WTC11 (cell line): ENCODE data around the gene C16orf74. TPM values are rescaled to one million over a fixed set of nuclear protein-coding genes. Genes with fewer than 3 reads are reported as not detected.

Experiments
- ATAC-seq: fragments of 200-7000 bp; cut with Tn5 transposase; 2 replicates; pipeline ENCODE4 v1.10.0; 2021; ENCODE audit warnings: mild to moderate bottlenecking, moderate library complexity
- CTCF ChIA-PET: fragments of 300-600 bp; sonication (Branson Sonifier 250); formaldehyde crosslinking; loops from one replicate; lab custom pipeline; 2021; ENCODE audit warnings: antibody characterized with exemption; lab: Charles Lee
- POLR2A ChIA-PET: fragments of 350-600 bp; sonication (Branson Sonifier 250); formaldehyde crosslinking; loops from one replicate; lab custom pipeline; 2021; ENCODE audit warnings: antibody characterized with exemption; lab: Charles Lee
- DNase-seq: peaks from one replicate; pipeline ENCODE4 v3.0.0; 2021; ENCODE audit warnings: low spot score
- H3K27ac Mint-ChIP-seq: 2 replicates; pipeline ENCODE4 v1.8.0; 2021; ENCODE audit warnings: mixed read lengths
- H3K27me3 Mint-ChIP-seq: 2 replicates; pipeline ENCODE4 v1.8.0; 2021; ENCODE audit warnings: low read depth, mild to moderate bottlenecking, moderate library complexity, mixed read lengths
- H3K36me3 Mint-ChIP-seq: 2 replicates; pipeline ENCODE4 v1.8.0; 2021; ENCODE audit warnings: mixed read lengths
- H3K4me1 Mint-ChIP-seq: 2 replicates; pipeline ENCODE4 v1.8.0; 2022; ENCODE audit warnings: mixed read lengths
- H3K4me3 Mint-ChIP-seq: 2 replicates; pipeline ENCODE4 v1.8.0; 2021; ENCODE audit warnings: mild to moderate bottlenecking, moderate library complexity, mixed read lengths
- H3K9me3 Mint-ChIP-seq: 2 replicates; pipeline ENCODE4 v1.8.0; 2021; ENCODE audit warnings: mixed read lengths
- EMX1 ChIP-seq: fragments of 250-450 bp; sonication (Bioruptor Pico); IDR thresholded peaks from 2 replicates; pipeline ENCODE4 v1.8.0; 2021; ENCODE audit warnings: mild to moderate bottlenecking
- ETV6 ChIP-seq: sonication (generic); formaldehyde crosslinking; IDR thresholded peaks from 2 replicates; pipeline ENCODE4 v1.8.1; 2022; ENCODE audit warnings: mild to moderate bottlenecking, missing genetic modification reagents
- FOXJ3 ChIP-seq: sonication (generic); formaldehyde crosslinking; IDR thresholded peaks from 2 replicates; pipeline ENCODE4 v1.9.0; 2021; ENCODE audit warnings: missing genetic modification reagents, mild to moderate bottlenecking, borderline replicate concordance
- JAZF1 ChIP-seq: fragments of 250-450 bp; sonication (Bioruptor Pico); IDR thresholded peaks from 2 replicates; pipeline ENCODE4 v1.9.0; 2021; ENCODE audit warnings: moderate library complexity, mild to moderate bottlenecking, inconsistent platforms
- NFYB ChIP-seq: sonication (generic); formaldehyde crosslinking; conservative IDR thresholded peaks from 2 replicates; pipeline ENCODE4 v1.8.0; 2022; ENCODE audit warnings: low read depth, missing genetic modification reagents
- NR2C2 ChIP-seq: sonication (generic); formaldehyde crosslinking; IDR thresholded peaks from 2 replicates; pipeline ENCODE4 v1.8.0; 2022; ENCODE audit warnings: mild to moderate bottlenecking, missing genetic modification reagents
- NR3C1 ChIP-seq: sonication (generic); formaldehyde crosslinking; conservative IDR thresholded peaks from 2 replicates; pipeline ENCODE4 v1.8.1; 2023; ENCODE audit warnings: low read depth, mild to moderate bottlenecking, missing genetic modification reagents
- TEAD4 ChIP-seq: sonication (generic); formaldehyde crosslinking; IDR thresholded peaks from 2 replicates; pipeline ENCODE4 v1.8.0; 2022; ENCODE audit warnings: mild to moderate bottlenecking, missing genetic modification reagents
- ZNF121 ChIP-seq: sonication (generic); formaldehyde crosslinking; IDR thresholded peaks from 2 replicates; pipeline ENCODE4 v1.8.0; 2023; ENCODE audit warnings: missing genetic modification reagents
- ZNF671 ChIP-seq: fragments of 250-450 bp; sonication (Bioruptor Pico); IDR thresholded peaks from 2 replicates; pipeline ENCODE4 v1.8.0; 2021; ENCODE audit warnings: mild to moderate bottlenecking
- total RNA-seq: library from RNA; stranded (reverse); gene quantifications from 3 replicates; pipeline ENCODE4 v1.2.3, GENCODE V29; 2021
- TF ChIP-seq, protein P1 (sequence below): sonication (generic); formaldehyde crosslinking; IDR thresholded peaks from 2 replicates; pipeline ENCODE4 v1.8.1; 2023; ENCODE audit warnings: mild to moderate bottlenecking, missing genetic modification reagents
- TF ChIP-seq, protein P2 (sequence below): sonication (generic); formaldehyde crosslinking; IDR thresholded peaks from 2 replicates; pipeline ENCODE4 v1.8.0; 2023; ENCODE audit warnings: mild to moderate bottlenecking, missing genetic modification reagents
- TF ChIP-seq, protein P3 (sequence below): sonication (generic); formaldehyde crosslinking; IDR thresholded peaks from 2 replicates; pipeline ENCODE4 v1.8.0; 2023; ENCODE audit warnings: missing genetic modification reagents
- TF ChIP-seq, protein P4 (sequence below): sonication (generic); formaldehyde crosslinking; IDR thresholded peaks from 2 replicates; pipeline ENCODE4 v1.8.0; 2022; ENCODE audit warnings: mild to moderate bottlenecking, missing genetic modification reagents
- TF ChIP-seq, protein P5 (sequence below): sonication (generic); formaldehyde crosslinking; IDR thresholded peaks from 2 replicates; pipeline ENCODE4 v1.8.0; 2022; ENCODE audit warnings: missing genetic modification reagents
- TF ChIP-seq, protein P6 (sequence below): sonication (generic); formaldehyde crosslinking; conservative IDR thresholded peaks from 2 replicates; pipeline ENCODE4 v1.8.1; 2022; ENCODE audit warnings: mild to moderate bottlenecking, missing genetic modification reagents
- TF ChIP-seq, protein P7 (sequence below): fragments of 250-450 bp; sonication (Bioruptor Pico); IDR thresholded peaks from 2 replicates; pipeline ENCODE4 v1.9.0; 2021; ENCODE audit warnings: mild to moderate bottlenecking, borderline replicate concordance
- TF ChIP-seq, protein P8 (sequence below): sonication (generic); formaldehyde crosslinking; IDR thresholded peaks from 2 replicates; pipeline ENCODE4 v1.8.1; 2022; ENCODE audit warnings: mild to moderate bottlenecking, moderate library complexity, missing genetic modification reagents

The C16orf74 gene
- total RNA-seq, 1 experiment from 2014 or later, result 8.3 TPM

DNA sequence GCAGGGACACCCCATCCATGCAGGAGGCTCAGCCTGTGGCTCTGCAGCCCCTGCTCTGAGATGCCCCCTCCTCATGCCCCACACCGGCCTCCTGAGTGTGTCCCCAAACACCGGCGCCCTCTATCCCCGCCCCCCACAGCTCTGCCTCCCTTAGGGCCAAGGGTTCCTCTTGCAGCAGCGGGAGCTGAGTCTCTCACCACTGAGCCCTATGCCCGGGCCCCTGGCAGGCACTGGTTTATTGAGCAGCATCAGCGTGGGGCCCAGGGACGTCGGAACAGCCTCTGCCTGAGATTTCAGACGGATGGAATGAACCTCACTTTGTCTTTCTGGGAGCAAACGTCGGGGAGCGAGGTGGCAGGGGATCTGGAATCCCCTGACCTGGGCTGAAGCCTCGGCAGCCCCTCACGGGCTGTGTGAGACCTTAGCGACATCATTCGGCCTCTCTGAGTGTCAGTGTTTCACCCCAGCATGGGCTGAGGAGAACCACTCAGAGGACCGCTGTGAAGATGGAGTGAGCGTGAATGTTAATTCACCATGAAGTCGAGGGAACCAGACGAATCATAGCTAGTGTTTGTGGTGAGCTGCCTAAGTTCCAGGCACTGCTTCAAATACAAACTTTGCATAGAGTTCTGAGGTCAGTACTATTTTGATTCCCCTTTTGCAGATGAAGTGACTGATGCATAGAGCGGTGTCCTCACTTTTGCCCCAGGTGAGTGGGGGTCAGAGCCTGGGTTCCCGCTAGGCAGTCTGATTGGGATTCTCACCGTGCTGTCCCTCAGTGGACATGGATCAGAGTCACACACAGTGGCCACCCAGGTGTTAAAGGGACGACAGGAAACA, 5.3 kb upstream of the C16orf74 start (continued):
- TF ChIP-seq, protein P1, sequence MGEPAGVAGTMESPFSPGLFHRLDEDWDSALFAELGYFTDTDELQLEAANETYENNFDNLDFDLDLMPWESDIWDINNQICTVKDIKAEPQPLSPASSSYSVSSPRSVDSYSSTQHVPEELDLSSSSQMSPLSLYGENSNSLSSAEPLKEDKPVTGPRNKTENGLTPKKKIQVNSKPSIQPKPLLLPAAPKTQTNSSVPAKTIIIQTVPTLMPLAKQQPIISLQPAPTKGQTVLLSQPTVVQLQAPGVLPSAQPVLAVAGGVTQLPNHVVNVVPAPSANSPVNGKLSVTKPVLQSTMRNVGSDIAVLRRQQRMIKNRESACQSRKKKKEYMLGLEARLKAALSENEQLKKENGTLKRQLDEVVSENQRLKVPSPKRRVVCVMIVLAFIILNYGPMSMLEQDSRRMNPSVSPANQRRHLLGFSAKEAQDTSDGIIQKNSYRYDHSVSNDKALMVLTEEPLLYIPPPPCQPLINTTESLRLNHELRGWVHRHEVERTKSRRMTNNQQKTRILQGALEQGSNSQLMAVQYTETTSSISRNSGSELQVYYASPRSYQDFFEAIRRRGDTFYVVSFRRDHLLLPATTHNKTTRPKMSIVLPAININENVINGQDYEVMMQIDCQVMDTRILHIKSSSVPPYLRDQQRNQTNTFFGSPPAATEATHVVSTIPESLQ (CRISPR knock-in tag), result no peak
- TF ChIP-seq, protein P2, sequence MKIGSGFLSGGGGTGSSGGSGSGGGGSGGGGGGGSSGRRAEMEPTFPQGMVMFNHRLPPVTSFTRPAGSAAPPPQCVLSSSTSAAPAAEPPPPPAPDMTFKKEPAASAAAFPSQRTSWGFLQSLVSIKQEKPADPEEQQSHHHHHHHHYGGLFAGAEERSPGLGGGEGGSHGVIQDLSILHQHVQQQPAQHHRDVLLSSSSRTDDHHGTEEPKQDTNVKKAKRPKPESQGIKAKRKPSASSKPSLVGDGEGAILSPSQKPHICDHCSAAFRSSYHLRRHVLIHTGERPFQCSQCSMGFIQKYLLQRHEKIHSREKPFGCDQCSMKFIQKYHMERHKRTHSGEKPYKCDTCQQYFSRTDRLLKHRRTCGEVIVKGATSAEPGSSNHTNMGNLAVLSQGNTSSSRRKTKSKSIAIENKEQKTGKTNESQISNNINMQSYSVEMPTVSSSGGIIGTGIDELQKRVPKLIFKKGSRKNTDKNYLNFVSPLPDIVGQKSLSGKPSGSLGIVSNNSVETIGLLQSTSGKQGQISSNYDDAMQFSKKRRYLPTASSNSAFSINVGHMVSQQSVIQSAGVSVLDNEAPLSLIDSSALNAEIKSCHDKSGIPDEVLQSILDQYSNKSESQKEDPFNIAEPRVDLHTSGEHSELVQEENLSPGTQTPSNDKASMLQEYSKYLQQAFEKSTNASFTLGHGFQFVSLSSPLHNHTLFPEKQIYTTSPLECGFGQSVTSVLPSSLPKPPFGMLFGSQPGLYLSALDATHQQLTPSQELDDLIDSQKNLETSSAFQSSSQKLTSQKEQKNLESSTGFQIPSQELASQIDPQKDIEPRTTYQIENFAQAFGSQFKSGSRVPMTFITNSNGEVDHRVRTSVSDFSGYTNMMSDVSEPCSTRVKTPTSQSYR (CRISPR knock-in tag), result no peak
- TF ChIP-seq TEAD4 (CRISPR knock-in tag), result no peak
- TF ChIP-seq, protein P3, sequence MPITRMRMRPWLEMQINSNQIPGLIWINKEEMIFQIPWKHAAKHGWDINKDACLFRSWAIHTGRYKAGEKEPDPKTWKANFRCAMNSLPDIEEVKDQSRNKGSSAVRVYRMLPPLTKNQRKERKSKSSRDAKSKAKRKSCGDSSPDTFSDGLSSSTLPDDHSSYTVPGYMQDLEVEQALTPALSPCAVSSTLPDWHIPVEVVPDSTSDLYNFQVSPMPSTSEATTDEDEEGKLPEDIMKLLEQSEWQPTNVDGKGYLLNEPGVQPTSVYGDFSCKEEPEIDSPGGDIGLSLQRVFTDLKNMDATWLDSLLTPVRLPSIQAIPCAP, result no peak
- TF ChIP-seq FOXJ3 (CRISPR knock-in tag), result no peak
- TF ChIP-seq, protein P4, sequence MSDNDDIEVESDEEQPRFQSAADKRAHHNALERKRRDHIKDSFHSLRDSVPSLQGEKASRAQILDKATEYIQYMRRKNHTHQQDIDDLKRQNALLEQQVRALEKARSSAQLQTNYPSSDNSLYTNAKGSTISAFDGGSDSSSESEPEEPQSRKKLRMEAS (CRISPR knock-in tag), result no peak

DNA sequence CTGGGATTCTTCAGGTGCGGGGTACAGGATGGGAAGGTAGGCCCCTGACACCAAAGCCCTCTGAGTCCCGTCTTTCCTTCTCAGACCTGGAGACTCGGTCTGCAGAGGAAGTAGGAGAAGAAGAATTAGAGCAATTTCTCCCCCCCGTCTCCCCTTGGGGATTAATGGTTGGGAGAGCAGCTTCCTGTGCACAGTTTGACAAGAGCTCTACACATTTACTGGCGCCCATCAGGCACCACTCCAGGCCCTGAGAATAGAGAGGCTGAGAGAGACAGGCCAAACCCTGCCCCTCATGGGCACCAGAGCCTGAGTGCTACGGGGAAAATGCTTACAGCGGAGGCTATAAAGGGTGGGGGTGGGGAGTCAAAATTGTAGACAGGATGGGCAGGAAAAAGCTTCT, 3.5 kb upstream of the C16orf74 start:
- POLR2A ChIA-PET, result no interaction called here
- H3K4me3 Mint-ChIP-seq, result no peak overlapping the region
- TF ChIP-seq, protein P5, sequence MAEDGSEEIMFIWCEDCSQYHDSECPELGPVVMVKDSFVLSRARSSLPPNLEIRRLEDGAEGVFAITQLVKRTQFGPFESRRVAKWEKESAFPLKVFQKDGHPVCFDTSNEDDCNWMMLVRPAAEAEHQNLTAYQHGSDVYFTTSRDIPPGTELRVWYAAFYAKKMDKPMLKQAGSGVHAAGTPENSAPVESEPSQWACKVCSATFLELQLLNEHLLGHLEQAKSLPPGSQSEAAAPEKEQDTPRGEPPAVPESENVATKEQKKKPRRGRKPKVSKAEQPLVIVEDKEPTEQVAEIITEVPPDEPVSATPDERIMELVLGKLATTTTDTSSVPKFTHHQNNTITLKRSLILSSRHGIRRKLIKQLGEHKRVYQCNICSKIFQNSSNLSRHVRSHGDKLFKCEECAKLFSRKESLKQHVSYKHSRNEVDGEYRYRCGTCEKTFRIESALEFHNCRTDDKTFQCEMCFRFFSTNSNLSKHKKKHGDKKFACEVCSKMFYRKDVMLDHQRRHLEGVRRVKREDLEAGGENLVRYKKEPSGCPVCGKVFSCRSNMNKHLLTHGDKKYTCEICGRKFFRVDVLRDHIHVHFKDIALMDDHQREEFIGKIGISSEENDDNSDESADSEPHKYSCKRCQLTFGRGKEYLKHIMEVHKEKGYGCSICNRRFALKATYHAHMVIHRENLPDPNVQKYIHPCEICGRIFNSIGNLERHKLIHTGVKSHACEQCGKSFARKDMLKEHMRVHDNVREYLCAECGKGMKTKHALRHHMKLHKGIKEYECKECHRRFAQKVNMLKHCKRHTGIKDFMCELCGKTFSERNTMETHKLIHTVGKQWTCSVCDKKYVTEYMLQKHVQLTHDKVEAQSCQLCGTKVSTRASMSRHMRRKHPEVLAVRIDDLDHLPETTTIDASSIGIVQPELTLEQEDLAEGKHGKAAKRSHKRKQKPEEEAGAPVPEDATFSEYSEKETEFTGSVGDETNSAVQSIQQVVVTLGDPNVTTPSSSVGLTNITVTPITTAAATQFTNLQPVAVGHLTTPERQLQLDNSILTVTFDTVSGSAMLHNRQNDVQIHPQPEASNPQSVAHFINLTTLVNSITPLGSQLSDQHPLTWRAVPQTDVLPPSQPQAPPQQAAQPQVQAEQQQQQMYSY (CRISPR knock-in tag), result no peak
- TF ChIP-seq TEAD4 (CRISPR knock-in tag), result no peak
- TF ChIP-seq NR2C2 (CRISPR knock-in tag), result no peak
- no peak for TF ChIP-seq ETV6 (CRISPR knock-in tag)
- TF ChIP-seq, protein P6, sequence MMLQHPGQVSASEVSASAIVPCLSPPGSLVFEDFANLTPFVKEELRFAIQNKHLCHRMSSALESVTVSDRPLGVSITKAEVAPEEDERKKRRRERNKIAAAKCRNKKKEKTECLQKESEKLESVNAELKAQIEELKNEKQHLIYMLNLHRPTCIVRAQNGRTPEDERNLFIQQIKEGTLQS, result no peak
- TF ChIP-seq ZNF671 (CRISPR knock-in tag), result no peak
- no peak for TF ChIP-seq NFYB (CRISPR knock-in tag)
- no peak for TF ChIP-seq ZNF121 (CRISPR knock-in tag)
- no peak for TF ChIP-seq EMX1 (CRISPR knock-in tag)
- TF ChIP-seq, protein P7, sequence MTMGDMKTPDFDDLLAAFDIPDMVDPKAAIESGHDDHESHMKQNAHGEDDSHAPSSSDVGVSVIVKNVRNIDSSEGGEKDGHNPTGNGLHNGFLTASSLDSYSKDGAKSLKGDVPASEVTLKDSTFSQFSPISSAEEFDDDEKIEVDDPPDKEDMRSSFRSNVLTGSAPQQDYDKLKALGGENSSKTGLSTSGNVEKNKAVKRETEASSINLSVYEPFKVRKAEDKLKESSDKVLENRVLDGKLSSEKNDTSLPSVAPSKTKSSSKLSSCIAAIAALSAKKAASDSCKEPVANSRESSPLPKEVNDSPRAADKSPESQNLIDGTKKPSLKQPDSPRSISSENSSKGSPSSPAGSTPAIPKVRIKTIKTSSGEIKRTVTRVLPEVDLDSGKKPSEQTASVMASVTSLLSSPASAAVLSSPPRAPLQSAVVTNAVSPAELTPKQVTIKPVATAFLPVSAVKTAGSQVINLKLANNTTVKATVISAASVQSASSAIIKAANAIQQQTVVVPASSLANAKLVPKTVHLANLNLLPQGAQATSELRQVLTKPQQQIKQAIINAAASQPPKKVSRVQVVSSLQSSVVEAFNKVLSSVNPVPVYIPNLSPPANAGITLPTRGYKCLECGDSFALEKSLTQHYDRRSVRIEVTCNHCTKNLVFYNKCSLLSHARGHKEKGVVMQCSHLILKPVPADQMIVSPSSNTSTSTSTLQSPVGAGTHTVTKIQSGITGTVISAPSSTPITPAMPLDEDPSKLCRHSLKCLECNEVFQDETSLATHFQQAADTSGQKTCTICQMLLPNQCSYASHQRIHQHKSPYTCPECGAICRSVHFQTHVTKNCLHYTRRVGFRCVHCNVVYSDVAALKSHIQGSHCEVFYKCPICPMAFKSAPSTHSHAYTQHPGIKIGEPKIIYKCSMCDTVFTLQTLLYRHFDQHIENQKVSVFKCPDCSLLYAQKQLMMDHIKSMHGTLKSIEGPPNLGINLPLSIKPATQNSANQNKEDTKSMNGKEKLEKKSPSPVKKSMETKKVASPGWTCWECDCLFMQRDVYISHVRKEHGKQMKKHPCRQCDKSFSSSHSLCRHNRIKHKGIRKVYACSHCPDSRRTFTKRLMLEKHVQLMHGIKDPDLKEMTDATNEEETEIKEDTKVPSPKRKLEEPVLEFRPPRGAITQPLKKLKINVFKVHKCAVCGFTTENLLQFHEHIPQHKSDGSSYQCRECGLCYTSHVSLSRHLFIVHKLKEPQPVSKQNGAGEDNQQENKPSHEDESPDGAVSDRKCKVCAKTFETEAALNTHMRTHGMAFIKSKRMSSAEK (CRISPR knock-in tag), result no peak
- TF ChIP-seq, protein P8, sequence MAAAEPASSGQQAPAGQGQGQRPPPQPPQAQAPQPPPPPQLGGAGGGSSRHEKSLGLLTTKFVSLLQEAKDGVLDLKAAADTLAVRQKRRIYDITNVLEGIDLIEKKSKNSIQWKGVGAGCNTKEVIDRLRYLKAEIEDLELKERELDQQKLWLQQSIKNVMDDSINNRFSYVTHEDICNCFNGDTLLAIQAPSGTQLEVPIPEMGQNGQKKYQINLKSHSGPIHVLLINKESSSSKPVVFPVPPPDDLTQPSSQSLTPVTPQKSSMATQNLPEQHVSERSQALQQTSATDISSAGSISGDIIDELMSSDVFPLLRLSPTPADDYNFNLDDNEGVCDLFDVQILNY (CRISPR knock-in tag), result no peak
- TF ChIP-seq JAZF1 (CRISPR knock-in tag), result no peak
- TF ChIP-seq NR3C1 (CRISPR knock-in tag), result no peak

More for the DNA sequence above, 3.5 kb upstream of the C16orf74 start:
- Mint-ChIP-seq H3K36me3 (no peaks in the 10 kb centered on the region), H3K27me3 (peaks cover 28% of the 10 kb centered on the region), H3K4me1 (peaks cover 33% of the 10 kb centered on the region), H3K27ac (no peak overlapping the region), H3K9me3 (no peaks in the 10 kb centered on the region)
- CTCF ChIA-PET, result interaction anchor here (0.6 to 1.8 kb wide), 4 partner anchors 11 to 271 kb away, joined by 3 to 7 read pairs (median 5); no protein-coding TSS in a partner anchor
- ATAC-seq (no peak), DNase-seq (no peak)
